HepG2 (cell line): ENCODE results near the gene TMEM19. TPM values are rescaled to one million over a fixed set of nuclear protein-coding genes. Genes with fewer than 3 reads are reported as not detected.
A peak's percentile ranks its signal among the peaks of the same experiment; 100 is the strongest.

Source experiments
- AHDC1 ChIP-seq: sonication (generic); formaldehyde crosslinking; IDR thresholded peaks from 2 replicates; pipeline ENCODE4 v1.5.1; 2020; ENCODE audit warnings: mild to moderate bottlenecking, missing genetic modification reagents, borderline replicate concordance
- CBX1 ChIP-seq: IDR thresholded peaks from one replicate; pipeline ENCODE4 v1.6.1; 2016; ENCODE audit warnings: antibody characterized with exemption, low read depth
- CBX2 ChIP-seq, 2 experiments: fragments of 200-600 bp in 1 of 2; sonication (generic); formaldehyde crosslinking in 1 of 2; IDR thresholded peaks; 2 replicates each; pipeline versions ENCODE4 v1.7.0 to v1.8.1; 2018 to 2022; ENCODE audit warnings: low read depth in 2 of 2, low read length in 1 of 2, mild to moderate bottlenecking in 1 of 2, missing genetic modification reagents in 1 of 2
- FOSL2 ChIP-seq: sonication (generic); formaldehyde crosslinking; IDR thresholded peaks from 2 replicates; pipeline ENCODE4 v1.4.0; 2020; ENCODE audit warnings: missing genetic modification reagents
- GFI1 ChIP-seq: sonication (generic); formaldehyde crosslinking; IDR thresholded peaks from 2 replicates; pipeline ENCODE4 v1.5.0; 2020; ENCODE audit warnings: missing genetic modification reagents, mild to moderate bottlenecking, borderline replicate concordance
- IRX3 ChIP-seq: sonication (generic); formaldehyde crosslinking; IDR thresholded peaks from 2 replicates; pipeline ENCODE4 v1.8.1; 2023; ENCODE audit warnings: mild to moderate bottlenecking, low read depth, missing genetic modification reagents, borderline replicate concordance
- ISL2 ChIP-seq: sonication (generic); formaldehyde crosslinking; IDR thresholded peaks from 2 replicates; pipeline ENCODE4 v1.5.0; 2020; ENCODE audit warnings: missing genetic modification reagents
- NFKB2 ChIP-seq: sonication (generic); formaldehyde crosslinking; IDR thresholded peaks from 2 replicates; pipeline ENCODE4 v1.4.0; 2020; ENCODE audit warnings: missing genetic modification reagents, borderline replicate concordance
- PCBP2 ChIP-seq: fragments of 200-400 bp; formaldehyde crosslinking; optimal IDR thresholded peaks from 2 replicates; pipeline ENCODE3; 2018; ENCODE audit warnings: low read length, low read depth; ENCODE audit not compliant: poor library complexity, severe bottlenecking
- PREB ChIP-seq: sonication (generic); formaldehyde crosslinking; IDR thresholded peaks from 2 replicates; pipeline ENCODE4 v1.4.0; 2020; ENCODE audit warnings: missing genetic modification reagents
- SYNCRIP ChIP-seq: fragments of 200-400 bp; formaldehyde crosslinking; IDR thresholded peaks from 2 replicates; pipeline ENCODE4 v1.6.1; 2018; ENCODE audit warnings: mild to moderate bottlenecking, low read depth, low read length; ENCODE audit not compliant: insufficient read depth
- TFDP2 ChIP-seq: sonication (generic); formaldehyde crosslinking; IDR thresholded peaks from 2 replicates; pipeline ENCODE4 v1.4.0; 2020; ENCODE audit warnings: missing genetic modification reagents
- ZNF12 ChIP-seq: sonication (generic); formaldehyde crosslinking; IDR thresholded peaks from 2 replicates; pipeline ENCODE4 v1.5.0; 2020; ENCODE audit warnings: missing genetic modification reagents
- ZNF264 ChIP-seq: sonication (generic); formaldehyde crosslinking; IDR thresholded peaks from 2 replicates; pipeline ENCODE4 v1.4.0; 2020; ENCODE audit warnings: missing genetic modification reagents
- ZNF274 ChIP-seq: sonication (generic); formaldehyde crosslinking; IDR thresholded peaks from 2 replicates; pipeline ENCODE4 v1.5.1; 2020; ENCODE audit warnings: mild to moderate bottlenecking, missing genetic modification reagents
- ZNF329 ChIP-seq: sonication (generic); formaldehyde crosslinking; IDR thresholded peaks from 2 replicates; pipeline ENCODE4 v1.9.0; 2021; ENCODE audit warnings: low read depth, mild to moderate bottlenecking, missing genetic modification reagents
- ZNF562 ChIP-seq: sonication (generic); formaldehyde crosslinking; IDR thresholded peaks from 2 replicates; pipeline ENCODE4 v1.8.0; 2022; ENCODE audit warnings: missing genetic modification reagents, borderline replicate concordance
- ZNF766 ChIP-seq: sonication (generic); formaldehyde crosslinking; IDR thresholded peaks from 2 replicates; pipeline ENCODE4 v1.5.0; 2020; ENCODE audit warnings: missing genetic modification reagents, borderline replicate concordance
- ZNF816 ChIP-seq: sonication (generic); formaldehyde crosslinking; IDR thresholded peaks from 2 replicates; pipeline ENCODE4 v1.8.0; 2022; ENCODE audit warnings: missing genetic modification reagents, mild to moderate bottlenecking, borderline replicate concordance
- polyA plus RNA-seq, 8 experiments: library from polyadenylated mRNA; depleted of rRNA in 3 of 8; stranded (reverse) in 7 of 8; unstranded in 1 of 8; fragments of >200 nt; fragmentation: Illumina TruSeq in 4 of 8; extraction: Trizol in 4 of 8; gene quantifications; 2 replicates each; pipeline versions ENCODE4 v1.2.1 to v1.2.3, GENCODE V29; 2011 to 2016; ENCODE audit warnings: low read depth in 4 of 8, missing spikeins in 1 of 8, mixed read lengths in 1 of 8; ENCODE audit not compliant: insufficient read depth in 1 of 8
- total RNA-seq, 5 experiments: library from RNA; depleted of rRNA; stranded (reverse); fragments of >200 nt; fragmentation: Illumina TruSeq; extraction: Trizol; gene quantifications; 2 replicates each; pipeline ENCODE4 v1.2.3, GENCODE V29; 2016; ENCODE audit warnings: low read depth in 1 of 5
- TF ChIP-seq, protein P1 (sequence below): IDR thresholded peaks from 2 replicates; pipeline ENCODE4 v1.6.1; 2016; ENCODE audit warnings: missing biosample characterization, missing genetic modification reagents, low read depth

Gene TMEM19
- total and polyA plus RNA-seq, 2 of the 13 experiments (the other 11 are each of a cell fraction or from before 2014, with no cell fraction given): 16.9 to 22.5 TPM

DNA sequence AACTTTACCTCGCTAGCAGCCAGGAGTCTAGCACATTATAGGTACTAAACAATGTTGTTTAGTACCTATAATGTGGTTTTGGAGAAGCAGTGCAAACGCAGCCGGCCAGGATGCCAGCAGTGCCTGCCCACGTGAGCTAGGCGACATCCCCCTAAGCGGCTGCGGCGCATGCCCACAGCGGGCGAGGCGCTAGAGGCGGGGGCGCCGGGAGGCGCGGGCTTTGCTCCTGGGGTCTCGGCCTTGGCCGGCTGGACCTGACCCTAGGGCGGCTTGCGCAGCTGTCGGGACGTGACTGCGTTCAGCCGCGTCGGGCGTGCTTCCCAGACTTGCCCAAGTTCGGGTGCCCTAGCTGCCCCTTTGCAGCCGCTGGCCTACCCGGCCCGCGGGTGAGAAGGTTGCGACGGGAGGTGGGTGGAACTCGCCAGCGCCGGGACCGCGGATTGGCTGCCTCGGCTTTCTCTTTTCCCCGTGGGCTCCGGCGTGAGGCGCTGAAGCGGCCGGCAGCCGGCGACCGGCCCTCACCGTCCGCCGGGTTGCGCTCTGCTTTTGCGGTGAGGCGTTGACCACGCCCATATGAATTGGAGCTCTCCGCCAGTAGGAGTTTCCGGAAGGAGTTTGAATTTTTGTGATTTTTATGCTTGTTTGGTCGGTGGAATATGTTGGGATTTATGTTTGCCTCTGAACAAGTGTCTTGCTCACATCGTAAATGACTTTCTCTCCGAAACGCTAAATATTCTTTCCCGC is at the start of gene TMEM19 (continued):
- TF ChIP-seq GFI1: peak; percentile 56; the same call in 1 of the 2 replicates
- no peak for TF ChIP-seq PCBP2
- peak; percentile 68; the same call in 1 of the 2 replicates for TF ChIP-seq ZNF766
- no peak for TF ChIP-seq ZNF562 (CRISPR knock-in tag)
- TF ChIP-seq CBX1: peak; percentile 38
- no peak for TF ChIP-seq CBX2 (IDR thresholded peaks at IDR 0.05; ENCODE audit: low read depth, low read length)
- TF ChIP-seq CBX2 (CRISPR knock-in tag; IDR thresholded peaks at IDR 0.05; ENCODE audit: low read depth): no peak
- TF ChIP-seq ISL2: peak; percentile 54
- peak; percentile 79; the same call in 1 of the 2 replicates for TF ChIP-seq AHDC1 (CRISPR knock-in tag)
- no peak for TF ChIP-seq ZNF329 (CRISPR knock-in tag)
- TF ChIP-seq TFDP2 (CRISPR knock-in tag): peak; percentile 91
- peak; percentile 73; the same call in 1 of the 2 replicates for TF ChIP-seq NFKB2 (CRISPR knock-in tag)
- TF ChIP-seq PREB: no peak
- TF ChIP-seq FOSL2 (CRISPR knock-in tag): peak; percentile 62
- TF ChIP-seq ZNF816 (CRISPR knock-in tag): peak; percentile 79
- TF ChIP-seq IRX3 (CRISPR knock-in tag): no peak
- TF ChIP-seq ZNF274 (CRISPR knock-in tag): peak; percentile 92
- TF ChIP-seq SYNCRIP: no peak
- peak; percentile 73; the same call in 1 of the 2 replicates for TF ChIP-seq ZNF264 (CRISPR knock-in tag)
- TF ChIP-seq, protein P1, sequence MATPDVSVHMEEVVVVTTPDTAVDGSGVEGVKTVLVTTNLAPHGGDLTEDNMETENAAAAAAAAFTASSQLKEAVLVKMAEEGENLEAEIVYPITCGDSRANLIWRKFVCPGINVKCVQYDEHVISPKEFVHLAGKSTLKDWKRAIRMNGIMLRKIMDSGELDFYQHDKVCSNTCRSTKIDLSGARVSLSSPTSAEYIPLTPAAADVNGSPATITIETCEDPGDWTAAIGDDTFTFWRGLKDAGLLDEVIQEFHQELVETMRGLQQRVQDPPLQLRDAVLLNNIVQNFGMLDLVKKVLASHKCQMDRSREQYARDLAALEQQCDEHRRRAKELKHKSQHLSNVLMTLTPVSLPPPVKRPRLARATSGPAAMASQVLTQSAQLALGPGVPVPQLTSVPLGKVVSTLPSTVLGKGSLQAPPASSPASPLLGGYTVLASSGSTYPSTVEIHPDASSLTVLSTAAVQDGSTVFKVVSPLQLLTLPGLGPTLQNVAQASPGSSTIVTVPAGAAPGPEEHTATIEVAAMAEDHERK (CRISPR knock-in tag): peak; percentile 39; the same call in 1 of the 2 replicates
- TF ChIP-seq ZNF12: no peak
